GM19035 (cell line): Measurements from ENCODE around the gene C1orf115.
A peak's percentile ranks its signal among the peaks of the same experiment; 100 is the strongest.
"Not testable (repeated sequence)": the region's sequence is repeated elsewhere in the genome, so short reads cannot be mapped to it uniquely, and the experiment has no call there.

Experiments used
- ATAC-seq: cut with Tn5 transposase; IDR thresholded peaks from one replicate; pipeline ENCODE4 v1.9.1; 2021; ENCODE audit not compliant: unreplicated experiment

C1orf115 gene

GRCh38 chr1:220692436-220693228 is 2.5 kb downstream of the C1orf115 start:
- no peak for ATAC-seq

- no peak for ATAC-seq
Measured at GRCh38 chr1:220694866-220695382, 4.8 kb downstream of the C1orf115 start.

- no peak for ATAC-seq
Measured at GRCh38 chr1:220695426-220695825, 5.3 kb downstream of the C1orf115 start.

- no peak for ATAC-seq
Measured at GRCh38 chr1:220696226-220696862, 6.2 kb downstream of the C1orf115 start.

GRCh38 chr1:220696863-220697231 is 6.7 kb downstream of the C1orf115 start:
- no peak for ATAC-seq

- ATAC-seq: no peak
Measured at GRCh38 chr1:220697326-220697725, 7.2 kb downstream of the C1orf115 start.

GRCh38 chr1:220698607-220699016 is 8.4 kb downstream of the C1orf115 start:
- no peak for ATAC-seq

GRCh38 chr1:220699044-220699443 is 8.9 kb downstream of the C1orf115 start:
- no peak for ATAC-seq

GRCh38 chr1:220700556-220701179 is 10.5 kb downstream of the C1orf115 start:
- ATAC-seq: no peak

- ATAC-seq: peak; percentile 44
Measured at GRCh38 chr1:220701974-220702373, 11.8 kb downstream of the C1orf115 start.

GRCh38 chr1:220702733-220703270 is 12.6 kb downstream of the C1orf115 start:
- ATAC-seq: no peak

GRCh38 chr1:220703305-220703704 is 13.1 kb downstream of the C1orf115 start:
- no peak for ATAC-seq

GRCh38 chr1:220705782-220706181 is 15.6 kb downstream of the C1orf115 start:
- no peak for ATAC-seq

GRCh38 chr1:220706480-220706879 is 16.3 kb downstream of the C1orf115 start:
- ATAC-seq: no peak

- no peak for ATAC-seq
Measured at GRCh38 chr1:220707160-220707559, 17.0 kb downstream of the C1orf115 start.

GRCh38 chr1:220708244-220708643 is 18.1 kb downstream of the C1orf115 start:
- ATAC-seq: no peak

GRCh38 chr1:220708936-220709801 is 19.0 kb downstream of the C1orf115 start:
- ATAC-seq: no peak

GRCh38 chr1:220710333-220710732 is 20.2 kb downstream of the C1orf115 start:
- ATAC-seq: no peak

GRCh38 chr1:220711056-220711809 is 21.1 kb downstream of the C1orf115 start:
- ATAC-seq: peak; percentile 74

GRCh38 chr1:220715986-220716385 is 25.8 kb downstream of the C1orf115 start:
- ATAC-seq: not testable (repeated sequence)
